NK-92 treated with Interleukin-12 subunit alpha and Interleukin-12 subunit beta, amount 100 ng/mL, for 24 hours (cell line): Measurements from ENCODE around the gene MED16.
"Not testable (repeated sequence)": the region's sequence is repeated elsewhere in the genome, so short reads cannot be mapped to it uniquely, and the experiment has no call there.

Experiments used
- DNase-seq: peaks from one replicate; lab custom pipeline; 2025; lab: John Stamatoyannopoulos, UW

Gene MED16

DNA sequence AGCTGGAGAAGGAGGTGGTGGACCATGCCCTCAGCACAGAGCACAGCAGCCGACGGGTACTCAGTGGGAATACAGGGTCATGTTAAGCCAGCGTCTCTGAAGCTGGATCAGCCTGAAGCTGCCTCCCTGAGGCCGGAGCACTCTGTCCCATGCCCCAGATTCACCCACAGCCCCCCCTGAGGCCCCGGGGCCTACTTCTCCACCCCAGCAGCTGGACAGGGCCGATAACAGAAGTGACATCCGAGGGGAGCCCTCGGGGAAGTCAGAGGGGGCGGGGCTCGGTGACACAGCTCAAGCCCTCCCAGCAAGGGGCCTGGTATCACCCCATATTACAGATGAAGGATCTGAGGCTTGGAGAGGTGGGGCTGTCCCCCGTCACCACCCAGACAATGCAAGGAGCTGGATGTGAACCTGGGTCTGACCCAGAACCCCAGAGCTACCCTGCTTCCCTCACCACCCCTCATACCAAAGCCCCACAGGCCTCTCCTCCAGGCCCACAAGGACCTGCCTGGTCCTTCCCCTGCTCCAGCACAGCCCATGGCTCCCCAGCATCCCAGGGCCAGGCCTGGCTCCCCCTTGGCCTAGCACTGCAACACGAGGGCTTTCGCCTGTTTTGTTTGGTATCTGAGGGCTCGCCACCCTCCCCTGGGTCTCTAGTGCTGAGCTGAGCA, 14.3 kb upstream of the MED16 start:
- DNase-seq: no peak

DNA sequence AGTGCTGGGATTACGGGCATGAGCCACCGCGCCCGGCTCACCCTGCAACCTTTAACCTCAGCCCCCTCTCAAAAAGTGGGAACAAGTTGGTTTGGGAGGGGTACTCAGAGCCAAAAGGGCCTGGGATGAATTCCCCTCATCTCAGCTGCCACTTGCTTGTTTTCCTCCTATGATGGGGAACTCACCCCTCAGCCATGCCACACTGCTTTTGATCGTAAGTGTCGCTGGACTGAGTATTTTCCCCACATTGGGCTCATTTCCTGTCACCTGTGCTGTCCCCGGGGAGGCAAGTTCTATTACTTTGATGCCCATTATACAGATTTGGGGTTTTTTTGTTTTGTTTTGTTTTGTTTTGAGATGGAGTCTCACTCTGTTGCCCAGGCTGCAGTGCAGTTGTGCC, 13.5 kb upstream of the MED16 start:
- DNase-seq: no peak

DNA sequence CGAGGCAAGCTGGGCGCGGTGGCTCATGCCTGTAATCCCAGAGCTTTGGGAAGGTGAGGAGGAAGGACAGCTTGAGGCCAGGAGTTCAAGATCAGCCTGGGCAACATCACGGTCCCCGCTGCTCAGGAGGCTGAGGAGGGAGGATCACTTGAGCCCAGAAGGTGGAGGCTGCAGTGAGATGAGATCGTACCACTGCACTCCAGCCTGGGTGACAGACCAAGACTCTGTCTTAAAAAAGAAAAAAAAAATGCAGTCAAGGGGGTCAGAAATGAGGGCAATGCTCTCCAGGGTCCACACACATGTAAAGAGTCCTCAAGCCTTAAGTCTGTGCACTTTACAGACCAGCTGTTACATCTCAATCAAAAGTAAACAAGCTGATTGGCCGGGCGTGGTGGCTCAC, 11.6 kb upstream of the MED16 start:
- DNase-seq: no peak

DNA sequence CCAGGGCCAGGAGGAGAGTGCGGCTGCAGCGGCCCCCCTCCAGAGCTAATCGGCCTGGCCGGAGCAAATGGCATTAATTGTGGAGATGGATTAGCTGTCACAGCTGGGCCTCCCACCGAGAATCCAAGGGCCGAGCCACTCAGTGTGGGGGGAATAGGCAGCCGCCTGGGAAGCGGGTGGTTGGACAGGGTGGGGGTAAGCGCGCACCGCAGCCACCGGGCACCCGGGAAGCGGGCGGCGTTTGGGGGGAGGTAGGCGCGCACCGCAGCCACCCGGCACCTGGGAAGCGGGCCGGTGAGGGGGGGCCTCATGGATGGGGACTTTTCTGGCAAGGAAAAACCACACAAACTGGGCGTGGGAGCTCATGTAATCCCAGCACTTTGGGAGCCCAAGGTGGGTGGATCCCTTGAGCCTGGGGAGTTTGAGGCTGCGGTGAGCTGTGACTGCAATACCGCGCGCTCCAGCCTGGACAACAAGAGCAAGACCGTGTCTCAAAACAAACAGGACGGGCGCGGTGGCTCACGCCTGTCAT, 10.3 kb upstream of the MED16 start:
- no peak for DNase-seq

DNA sequence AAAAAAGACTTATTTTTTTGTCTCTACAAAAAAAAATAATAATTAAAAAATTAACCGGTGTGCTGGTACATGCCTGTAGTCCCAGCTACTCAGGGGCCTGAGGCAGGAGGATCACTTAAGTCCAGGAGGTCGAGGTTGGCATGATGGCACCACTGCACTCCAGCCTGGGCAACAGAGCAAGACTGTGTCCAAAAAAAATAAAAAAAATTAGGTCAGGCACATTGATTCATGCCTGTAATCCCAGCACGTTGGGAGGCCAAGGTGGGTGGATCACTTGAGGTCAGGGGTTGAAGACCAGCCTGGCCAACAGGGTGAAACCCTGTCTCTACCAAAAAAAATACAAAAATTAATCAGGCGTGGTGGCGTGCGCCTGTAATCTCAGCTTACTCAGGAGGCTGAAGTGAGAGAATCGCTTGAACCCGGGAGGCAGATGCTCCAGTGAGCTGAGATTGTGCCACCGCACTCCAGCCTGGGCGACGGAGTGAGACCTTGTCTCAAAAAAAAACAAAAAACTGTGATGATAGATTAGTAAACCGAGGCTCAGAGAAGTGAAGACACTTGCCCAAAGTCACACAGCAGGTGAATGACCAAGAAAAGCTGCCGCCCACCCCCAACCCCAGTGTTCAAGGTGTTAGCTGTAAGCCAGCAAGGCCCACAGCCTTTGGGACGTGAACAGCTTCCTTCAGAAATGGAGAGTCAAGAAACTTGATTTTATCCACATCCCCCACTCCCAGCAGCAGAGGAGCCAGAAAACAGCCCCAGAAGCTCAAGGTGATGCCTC, 9.6 kb upstream of the MED16 start:
- no peak for DNase-seq

DNA sequence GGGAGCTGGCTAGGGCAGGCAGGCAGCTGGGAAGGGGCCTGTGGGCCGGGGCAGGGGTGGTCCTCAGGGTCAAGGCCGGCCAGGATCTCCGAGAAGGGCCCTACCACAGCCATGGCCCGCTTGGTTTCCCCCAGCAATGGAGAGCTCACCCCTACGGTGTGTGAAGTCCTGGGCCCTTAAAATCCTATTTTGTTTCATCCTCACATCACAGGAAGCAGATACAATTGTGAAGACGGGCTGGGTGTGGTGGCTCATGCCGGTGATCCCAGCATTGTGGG, 9.0 kb upstream of the MED16 start:
- no peak for DNase-seq

DNA sequence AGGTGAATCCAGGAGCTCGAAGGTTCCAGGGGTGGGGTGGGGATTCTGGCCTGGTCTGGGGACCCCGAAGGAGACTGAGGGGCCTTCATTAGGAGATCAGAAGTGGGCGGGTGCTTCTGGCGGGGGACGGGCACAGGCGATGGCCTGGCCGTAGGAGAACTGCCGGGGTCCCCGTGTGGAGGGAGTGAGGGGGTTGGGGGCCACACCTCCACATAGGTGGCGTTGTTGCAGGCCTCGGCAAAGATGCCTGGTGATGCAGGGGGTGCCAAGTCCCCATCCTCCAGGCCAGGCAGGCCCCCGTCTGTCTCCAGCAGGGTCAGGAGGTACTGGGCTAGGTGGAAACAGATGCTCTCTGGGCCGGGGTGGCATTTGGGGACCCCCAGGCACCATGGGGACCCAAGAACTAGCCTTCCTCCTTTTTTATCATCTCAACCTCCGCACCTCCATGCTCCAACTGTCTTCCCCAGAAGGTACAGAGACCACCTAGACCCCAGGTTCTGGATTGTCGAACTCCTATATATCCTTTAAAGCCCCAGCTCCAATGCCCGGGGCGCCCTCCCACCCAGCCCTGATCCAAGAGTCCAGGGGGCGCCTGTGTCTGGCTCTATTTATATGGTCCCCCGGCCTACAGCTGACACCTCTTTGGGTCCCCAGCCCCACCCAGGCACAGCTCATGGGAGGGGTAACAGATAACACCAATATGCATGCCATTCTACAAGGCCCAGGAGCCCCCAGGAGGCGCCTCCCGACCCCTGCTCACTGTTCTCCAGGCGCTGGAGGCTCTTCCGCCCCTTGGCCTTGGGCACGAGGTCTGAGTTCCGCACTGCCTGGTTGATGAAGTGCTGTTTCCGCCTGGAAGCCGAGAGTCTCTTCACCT, 8.5 kb upstream of the MED16 start:
- DNase-seq: no peak

DNA sequence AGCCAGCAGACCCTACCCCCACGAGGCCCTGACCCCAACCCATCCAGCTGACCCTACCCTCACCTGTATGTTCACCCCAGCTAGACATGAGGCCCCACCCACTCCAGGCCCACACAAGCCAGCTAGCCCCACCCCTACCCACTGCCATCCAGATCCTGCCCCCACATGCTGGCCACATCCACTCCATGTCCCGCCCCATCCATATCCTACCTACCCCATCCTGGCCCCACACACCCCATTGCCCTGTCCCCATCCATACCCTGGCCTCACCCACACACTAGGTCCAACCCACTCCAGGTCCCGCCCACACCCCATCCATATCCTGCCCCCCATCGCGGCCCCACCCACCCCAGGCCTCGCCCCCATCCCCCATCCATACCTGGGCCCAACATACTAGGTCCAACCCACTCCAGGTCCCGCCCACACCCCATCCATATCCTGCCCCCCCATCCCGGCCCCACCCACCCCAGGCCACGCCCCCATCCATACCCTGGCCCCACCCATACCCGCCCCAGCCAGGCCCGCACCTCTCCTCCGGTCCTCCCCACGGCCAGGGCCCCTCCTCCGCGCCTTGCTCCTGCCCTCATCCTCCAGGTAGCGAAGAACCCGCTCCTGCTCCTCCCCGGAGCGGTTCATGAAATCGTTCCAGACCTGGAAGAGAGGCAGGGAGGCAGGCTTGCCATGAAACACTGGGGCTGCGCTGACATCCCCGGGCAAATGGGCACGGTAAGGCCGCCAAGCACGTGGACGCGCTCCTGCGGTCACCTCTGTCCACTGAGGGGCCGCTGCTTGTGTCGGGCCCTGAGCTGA, 7.5 kb upstream of the MED16 start:
- DNase-seq: no peak

DNA sequence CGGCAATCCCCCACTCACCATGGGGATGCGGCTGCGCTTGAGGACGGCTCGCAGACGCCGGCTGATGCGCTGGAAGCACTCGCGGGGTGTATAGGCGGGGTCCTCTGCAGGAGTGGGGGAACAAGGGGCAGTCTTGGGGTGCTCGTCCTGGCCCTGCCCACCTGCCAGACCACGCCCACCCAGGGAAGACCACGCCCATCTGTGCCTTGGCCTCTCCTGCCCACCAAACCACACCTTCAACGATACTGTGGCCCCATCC, 7.0 kb upstream of the MED16 start:
- DNase-seq: no peak

DNA sequence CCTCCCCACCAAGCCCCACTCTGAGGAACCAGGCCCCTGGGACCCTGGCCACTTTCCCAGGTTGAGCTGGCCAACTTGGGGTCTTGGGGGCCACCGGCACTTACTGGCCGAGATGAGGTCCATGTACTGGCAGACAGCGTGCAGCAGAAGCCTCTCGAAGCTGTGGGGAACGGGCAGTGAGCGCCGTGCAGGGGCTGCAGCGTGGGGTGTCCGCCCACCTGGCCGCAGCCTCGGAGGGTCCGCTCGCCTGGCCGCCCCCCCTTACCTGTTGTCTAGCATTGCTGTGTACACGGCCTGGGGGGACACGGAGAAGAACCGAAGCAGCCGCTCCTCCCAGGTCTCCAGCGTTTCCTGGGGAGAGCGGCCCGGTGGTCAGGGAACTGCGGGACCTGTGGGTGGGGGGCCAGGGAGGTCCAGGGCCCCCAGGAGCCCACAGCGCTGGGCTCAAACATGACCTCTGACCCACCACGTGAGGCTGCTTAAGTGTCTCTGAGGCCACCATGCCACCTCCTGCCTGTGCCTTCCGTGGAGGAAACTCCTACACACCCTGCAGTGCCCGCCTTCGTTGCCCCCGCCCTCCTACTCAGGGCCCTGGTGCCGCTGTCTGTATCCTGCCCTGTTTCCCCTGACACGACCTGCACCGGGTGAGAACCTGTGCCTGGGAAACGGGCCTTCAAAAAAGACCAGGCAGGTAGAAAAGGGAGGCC, 6.5 kb upstream of the MED16 start:
- no peak for DNase-seq

DNA sequence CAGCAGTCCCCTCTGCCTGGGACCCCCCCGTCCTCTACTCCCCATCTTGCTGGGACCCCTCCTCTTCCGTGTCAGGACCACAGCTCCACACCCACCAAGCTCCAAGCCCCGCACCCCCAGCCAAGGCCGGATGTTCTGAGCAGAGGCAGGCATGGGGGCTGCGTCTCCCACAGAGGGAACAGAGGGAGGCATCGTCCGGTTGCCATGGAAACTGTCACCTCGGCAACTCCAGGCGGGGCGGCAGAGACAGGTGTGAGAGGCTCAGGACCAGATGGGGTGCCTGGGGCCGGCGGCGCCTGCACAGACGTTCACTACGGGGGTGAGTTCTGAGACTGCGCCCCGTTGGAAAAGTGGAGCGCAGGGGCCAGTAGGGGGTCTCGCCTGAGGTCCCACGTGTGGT, 5.7 kb upstream of the MED16 start:
- no peak for DNase-seq

DNA sequence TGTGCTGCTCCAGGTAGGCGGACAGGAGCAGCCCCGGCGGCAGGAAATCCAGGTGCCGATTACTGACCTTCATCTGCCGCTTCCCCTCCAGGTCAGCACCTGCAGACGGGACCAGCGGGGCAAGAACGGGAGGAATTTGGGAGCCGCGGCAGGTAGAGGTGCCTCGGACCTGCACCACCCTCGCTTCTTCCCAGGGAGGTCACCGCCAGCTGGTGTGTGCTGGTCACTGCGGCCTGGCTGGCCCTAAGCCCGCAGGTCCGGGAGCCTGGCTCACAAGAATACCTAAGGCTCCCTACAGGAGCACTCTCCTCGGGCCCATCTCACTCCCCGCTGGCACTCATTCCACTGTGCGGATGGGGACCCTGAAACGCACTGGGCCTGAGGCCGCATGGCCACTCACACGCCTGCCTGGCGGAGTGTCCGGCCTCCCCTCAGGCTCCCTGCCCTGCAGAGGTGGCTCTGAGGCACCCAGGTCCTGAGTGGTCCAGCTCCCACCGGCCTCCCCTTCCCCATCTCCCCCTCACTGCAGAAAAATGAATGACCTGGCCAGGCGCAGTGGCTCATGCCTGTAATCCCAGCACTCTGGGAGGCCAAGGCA, 4.6 kb upstream of the MED16 start:
- no peak for DNase-seq

DNA sequence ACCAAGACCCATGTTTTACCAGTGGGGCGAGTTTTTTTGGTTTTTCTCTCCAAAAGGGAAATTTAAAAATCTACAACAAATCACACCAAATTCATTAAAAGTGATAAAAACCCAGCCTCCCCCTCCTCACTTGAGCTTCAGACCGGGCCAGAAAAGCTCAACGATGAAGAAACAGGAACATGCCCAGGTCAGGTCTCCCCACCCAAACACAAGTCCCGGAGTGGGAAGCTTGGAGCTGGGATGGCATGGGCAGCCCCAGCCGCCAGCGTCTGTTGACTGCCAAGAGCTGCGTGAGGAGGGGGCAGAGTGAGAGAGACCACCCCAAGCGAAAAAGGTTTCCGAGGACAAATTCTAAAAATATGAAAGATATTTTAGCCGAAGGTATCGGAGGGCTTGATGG, 4.0 kb upstream of the MED16 start:
- no peak for DNase-seq

DNA sequence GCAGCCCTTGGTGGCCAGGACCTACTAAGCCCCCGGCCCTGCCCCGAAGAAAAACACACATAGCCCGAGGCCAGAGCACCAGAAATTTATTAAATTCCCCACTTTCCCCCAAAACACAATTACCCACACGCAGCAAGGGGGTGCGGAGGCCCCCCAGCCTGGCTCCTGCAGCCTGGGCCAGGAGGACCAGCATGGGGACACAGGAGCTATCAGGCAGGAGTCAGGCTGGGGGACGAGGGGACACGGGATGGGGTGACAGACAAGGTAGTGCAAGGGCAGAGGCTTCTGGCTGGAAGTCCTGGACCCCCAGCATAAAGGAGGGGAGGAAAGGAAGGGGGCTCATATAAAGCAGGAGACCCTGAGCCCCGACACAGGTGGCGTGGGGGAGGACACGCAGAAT, 3.4 kb upstream of the MED16 start:
- DNase-seq: no peak

DNA sequence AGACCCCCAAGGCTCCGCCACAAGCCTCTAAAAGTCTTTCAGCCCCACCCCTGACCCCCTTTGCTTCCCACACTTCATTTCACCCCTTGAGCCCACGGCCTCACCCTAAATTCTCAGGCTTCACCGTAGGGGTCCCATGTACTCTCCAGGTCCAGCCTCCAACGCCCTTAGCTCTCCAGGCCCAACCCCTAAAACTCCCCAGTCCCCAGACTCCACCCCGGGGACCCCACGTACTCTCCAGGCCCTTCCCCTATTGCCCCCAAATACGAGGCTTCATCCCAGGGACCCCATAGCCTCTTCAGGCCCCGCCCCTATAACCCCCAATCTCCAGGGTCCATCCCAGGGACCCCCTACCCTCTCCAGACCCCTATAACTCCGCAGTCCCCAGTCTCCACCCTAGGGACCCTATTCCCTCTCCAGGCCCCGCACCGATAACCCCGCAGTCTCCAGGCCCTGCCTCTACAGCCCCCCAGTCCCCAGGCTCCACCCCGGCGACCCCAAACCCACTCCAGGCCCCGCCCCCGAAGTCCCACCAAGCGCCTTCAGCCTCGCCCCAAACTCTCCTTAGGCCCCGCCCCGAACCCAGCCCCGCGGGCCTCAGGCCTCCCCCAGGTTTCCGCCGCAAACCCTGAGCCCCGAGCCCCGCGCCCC, 619 bp downstream of the MED16 start:
- no peak for DNase-seq

DNA sequence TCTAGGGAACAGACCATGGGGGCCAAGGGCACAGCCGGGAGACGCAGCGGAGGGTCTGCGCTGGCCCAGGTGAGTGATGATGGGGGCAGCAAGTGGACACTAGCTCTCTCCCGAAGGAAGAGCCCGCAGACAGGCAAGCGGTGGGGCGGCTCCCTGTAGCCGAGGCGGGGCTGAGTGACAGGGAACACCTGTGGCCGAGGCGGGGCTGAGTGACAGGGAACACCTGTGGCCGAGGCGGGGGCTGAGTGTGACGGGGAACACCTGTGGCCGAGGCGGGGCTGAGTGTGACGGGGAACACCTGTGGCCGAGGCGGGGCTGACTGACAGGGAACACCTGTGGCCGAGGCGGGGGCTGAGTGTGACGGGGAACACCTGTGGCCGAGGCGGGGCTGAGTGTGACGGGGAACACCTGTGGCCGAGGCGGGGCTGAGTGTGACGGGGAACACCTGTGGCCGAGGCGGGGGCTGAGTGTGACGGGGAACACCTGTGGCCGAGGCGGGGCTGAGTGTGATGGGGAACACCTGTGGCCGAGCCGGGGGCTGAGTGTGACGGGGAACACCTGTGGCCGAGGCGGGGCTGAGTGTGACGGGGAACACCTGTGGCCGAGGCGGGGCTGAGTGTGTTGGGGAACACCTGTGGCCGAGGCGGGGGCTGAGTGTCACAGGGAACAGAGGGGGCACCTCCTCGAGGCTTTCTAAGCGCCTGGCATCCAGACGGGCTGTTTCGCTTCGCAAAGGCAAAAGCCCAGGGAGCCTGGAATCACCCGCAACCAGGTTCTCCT, 1.4 kb downstream of the MED16 start:
- DNase-seq: not testable (repeated sequence)

DNA sequence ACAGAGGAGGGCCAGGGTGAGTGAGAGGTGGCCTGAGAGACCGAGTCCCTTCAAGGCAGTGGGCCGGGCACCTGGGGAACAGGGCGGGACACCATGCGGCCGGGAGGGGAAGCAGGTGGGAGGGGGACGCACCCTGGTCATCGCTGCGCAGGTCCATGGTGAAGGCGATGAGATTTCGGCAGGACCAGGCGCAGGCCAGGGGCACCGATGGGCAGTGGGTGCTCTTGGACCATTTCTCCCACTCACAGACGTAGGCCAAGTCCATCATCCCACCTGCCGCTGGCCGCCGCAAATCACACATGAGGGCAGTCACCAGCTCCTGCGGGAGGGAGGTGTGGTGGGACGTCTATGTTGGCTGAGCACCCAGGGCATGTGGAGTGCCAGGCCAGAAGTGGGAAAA, 2.2 kb downstream of the MED16 start:
- DNase-seq: no peak

DNA sequence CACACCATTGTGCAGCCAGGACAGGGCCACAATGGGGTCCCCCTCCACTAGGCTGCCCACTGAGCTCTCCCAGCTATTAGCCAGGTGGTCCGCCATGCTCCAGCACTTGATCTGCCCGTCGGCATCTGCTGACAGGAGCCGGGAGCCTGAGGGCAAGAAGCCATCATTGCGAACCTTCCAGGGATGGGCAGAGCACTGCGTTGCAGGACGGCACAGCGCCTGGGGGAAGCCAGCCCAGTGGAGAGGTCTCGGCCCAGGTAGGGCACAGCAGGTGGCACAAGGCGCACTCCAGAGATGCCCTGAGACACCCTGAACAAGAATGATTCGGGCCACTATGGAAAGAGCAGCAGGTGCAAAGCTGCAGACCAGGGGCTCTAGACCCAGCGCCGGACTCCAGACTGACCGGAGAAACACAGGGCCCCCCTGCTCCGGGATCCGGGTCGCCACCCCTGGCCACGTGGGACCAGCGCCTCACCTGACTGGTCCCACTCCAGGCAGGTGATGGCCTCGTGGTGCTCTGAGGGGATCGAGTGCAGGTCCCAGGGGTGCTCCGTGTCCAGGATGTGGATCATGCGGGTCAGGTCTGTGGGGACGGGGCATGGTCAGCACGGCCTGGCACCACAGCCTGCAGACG, 3.2 kb downstream of the MED16 start:
- no peak for DNase-seq

DNA sequence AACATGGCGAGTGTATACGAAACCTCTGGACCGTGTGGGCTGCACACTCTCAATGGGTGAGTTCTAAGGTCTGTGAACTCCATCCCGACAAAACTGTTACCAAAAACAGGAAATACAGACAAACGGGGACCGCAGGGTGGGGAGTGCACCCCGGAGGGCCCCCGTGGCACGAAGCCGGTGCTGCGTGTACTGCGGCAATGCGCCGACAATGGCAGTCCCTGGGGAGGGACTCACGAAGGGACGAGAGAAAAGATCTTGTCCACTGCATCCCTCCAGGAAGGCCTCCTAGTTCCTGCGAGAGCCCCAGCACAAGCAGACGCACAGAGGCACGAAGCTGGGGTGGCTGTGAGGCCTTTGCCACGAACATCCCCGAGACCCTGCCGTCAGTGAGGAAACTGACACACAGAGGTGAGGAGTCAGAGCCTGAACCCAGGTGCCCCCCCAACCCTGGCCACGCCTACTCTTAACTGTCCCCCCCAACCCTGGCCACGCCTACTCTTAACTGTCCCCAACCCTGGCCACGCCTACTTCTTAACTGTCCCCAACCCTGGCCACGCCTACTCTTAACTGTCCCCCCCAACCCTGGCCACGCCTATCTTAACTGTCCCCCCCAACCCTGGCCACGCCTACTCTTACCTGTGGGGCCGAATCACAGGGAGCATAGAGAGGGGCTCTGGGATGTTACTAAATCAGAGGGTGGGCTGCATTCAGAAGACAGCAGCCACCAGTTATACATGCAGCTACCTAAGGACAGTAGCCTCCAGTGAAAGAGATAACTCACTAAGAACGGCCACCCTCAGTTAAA, 4.2 kb downstream of the MED16 start:
- DNase-seq: no peak
